Mucosa of descending colon (tissue), 3 donors: ENCODE results near the gene FIZ1. TPM values are rescaled to one million over a fixed set of nuclear protein-coding genes. Genes with fewer than 3 reads are reported as not detected.

Experiments
- ATAC-seq: fragments of 200-7000 bp; cut with Tn5 transposase; one replicate; pipeline ENCODE4 v1.9.1; 2020; ENCODE audit warnings: mild to moderate bottlenecking, moderate library complexity
- DNase-seq, 3 donors: peaks; one replicate each; pipeline ENCODE4 v3.0.0-alpha.2; 2020
- H3K36me3 ChIP-seq: fragments of 200-600 bp; one replicate; pipeline ENCODE4 v1.8.0; 2021; ENCODE audit warnings: low read depth, mild to moderate bottlenecking
- H3K4me1 ChIP-seq: fragments of 200-600 bp; one replicate; pipeline ENCODE4 v1.8.0; 2021; ENCODE audit warnings: low read depth, mild to moderate bottlenecking
- H3K4me3 ChIP-seq: fragments of 200-600 bp; one replicate; pipeline ENCODE4 v1.8.0; 2021; ENCODE audit warnings: mild to moderate bottlenecking
- H3K9me3 ChIP-seq: fragments of 200-600 bp; one replicate; pipeline ENCODE4 v1.8.0; 2021; ENCODE audit warnings: mild to moderate bottlenecking
- intact Hi-C, 2 donors: fragments of 100-400 bp; cut with DNase I in 1 of 2; cut with micrococcal nuclease in 1 of 2; formaldehyde crosslinking; loops; one replicate each; pipeline versions ENCODE4 v1.11.0 to v1.11.1; 2022; cut with DNase I, micrococcal nuclease
- total RNA-seq, 3 donors: library from RNA; stranded (reverse); fragmentation: NEBNext Ultra II Directional in 2 of 3; extraction: Animal tissue kit (Norgen Biotek cat#: 25700) in 2 of 3; gene quantifications; one replicate each; pipeline versions ENCODE4 v1.2.1 to v1.2.4, GENCODE V29; 2021 to 2023
- TF ChIP-seq, protein P1 (sequence below): fragments of 200-600 bp; IDR thresholded peaks from one replicate; pipeline ENCODE4 v1.8.0; 2022; ENCODE audit warnings: antibody characterized with exemption, mild to moderate bottlenecking
- donor health status: DM: no; HTN: no; CAD: no; lungs with moderate emphysema.
- donor health status: DM: no; HTN: no; CAD: no.
- donor health status: DM: no; HTN: yes; CAD: no.

The FIZ1 gene
- total RNA-seq, 3 donors from 2014 or later: 15.7 to 20.3 (median 20.0) TPM

GRCh38 chr19:55563261-55563690 is 36.0 kb downstream of the FIZ1 start:
- H3K4me1 ChIP-seq: peaks cover 3% of the 10 kb centered on the region
- H3K9me3 ChIP-seq: no peaks in the 10 kb centered on the region
- TF ChIP-seq, protein P1, sequence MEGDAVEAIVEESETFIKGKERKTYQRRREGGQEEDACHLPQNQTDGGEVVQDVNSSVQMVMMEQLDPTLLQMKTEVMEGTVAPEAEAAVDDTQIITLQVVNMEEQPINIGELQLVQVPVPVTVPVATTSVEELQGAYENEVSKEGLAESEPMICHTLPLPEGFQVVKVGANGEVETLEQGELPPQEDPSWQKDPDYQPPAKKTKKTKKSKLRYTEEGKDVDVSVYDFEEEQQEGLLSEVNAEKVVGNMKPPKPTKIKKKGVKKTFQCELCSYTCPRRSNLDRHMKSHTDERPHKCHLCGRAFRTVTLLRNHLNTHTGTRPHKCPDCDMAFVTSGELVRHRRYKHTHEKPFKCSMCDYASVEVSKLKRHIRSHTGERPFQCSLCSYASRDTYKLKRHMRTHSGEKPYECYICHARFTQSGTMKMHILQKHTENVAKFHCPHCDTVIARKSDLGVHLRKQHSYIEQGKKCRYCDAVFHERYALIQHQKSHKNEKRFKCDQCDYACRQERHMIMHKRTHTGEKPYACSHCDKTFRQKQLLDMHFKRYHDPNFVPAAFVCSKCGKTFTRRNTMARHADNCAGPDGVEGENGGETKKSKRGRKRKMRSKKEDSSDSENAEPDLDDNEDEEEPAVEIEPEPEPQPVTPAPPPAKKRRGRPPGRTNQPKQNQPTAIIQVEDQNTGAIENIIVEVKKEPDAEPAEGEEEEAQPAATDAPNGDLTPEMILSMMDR: no peak
- no peaks in the 10 kb centered on the region for H3K36me3 ChIP-seq
- DNase-seq (peak in 1 of 3 donors; percentile 28), ATAC-seq (peak; percentile 68)
- intact Hi-C loops: no loop called here
- H3K4me3 ChIP-seq: no peak overlapping the region

DNA sequence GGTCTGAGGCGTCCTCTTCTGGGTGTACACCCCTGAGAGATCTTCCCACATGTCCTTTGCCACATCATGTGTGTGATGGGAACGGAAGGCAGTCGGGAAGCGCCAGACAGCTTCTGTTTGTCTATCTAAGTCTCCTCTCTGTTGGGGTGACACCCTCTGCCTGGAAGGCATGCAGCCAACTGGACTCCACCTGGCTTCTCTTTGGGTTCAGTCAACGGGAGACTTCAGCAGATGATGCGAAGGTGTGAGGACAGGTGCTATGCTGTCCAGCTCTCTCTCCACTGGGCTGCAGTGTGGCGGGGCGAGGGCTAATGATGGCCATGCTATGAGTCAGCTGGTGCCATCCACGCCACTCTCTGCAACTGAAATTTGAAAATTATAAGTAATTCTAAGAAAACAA is 39.6 kb downstream of the FIZ1 start:
- no peaks in the 10 kb centered on the region for H3K36me3 ChIP-seq
- peaks cover 3% of the 10 kb centered on the region for H3K4me1 ChIP-seq
- ATAC-seq: no peak
- no peaks in the 10 kb centered on the region for H3K9me3 ChIP-seq
- no peak overlapping the region for H3K4me3 ChIP-seq
- peak in 1 of 3 donors; percentile 7 for DNase-seq
- TF ChIP-seq, protein P1: no peak
- intact Hi-C loops: no loop called here

DNA sequence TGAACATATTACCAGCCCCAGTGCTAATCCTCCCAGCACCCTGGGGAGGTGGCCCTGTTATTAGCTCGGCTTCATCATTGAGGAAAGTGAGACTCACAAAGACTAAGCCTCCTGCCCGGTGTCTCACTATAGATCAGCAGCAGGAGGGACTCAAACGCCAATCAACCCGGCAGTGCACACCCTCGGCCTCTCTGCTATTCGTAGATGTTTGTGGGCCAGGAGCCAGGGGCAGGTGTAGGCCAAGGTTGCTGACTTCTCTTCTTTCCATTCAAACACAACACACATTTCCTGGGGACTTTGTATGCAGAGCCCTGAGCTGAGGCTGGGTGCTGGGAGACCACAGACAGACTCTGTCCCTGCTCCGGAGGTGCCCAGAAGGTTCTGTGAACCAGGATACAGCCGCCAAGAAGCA is 44.6 kb downstream of the FIZ1 start:
- intact Hi-C loops: no loop called here
- no peak for ATAC-seq

DNA sequence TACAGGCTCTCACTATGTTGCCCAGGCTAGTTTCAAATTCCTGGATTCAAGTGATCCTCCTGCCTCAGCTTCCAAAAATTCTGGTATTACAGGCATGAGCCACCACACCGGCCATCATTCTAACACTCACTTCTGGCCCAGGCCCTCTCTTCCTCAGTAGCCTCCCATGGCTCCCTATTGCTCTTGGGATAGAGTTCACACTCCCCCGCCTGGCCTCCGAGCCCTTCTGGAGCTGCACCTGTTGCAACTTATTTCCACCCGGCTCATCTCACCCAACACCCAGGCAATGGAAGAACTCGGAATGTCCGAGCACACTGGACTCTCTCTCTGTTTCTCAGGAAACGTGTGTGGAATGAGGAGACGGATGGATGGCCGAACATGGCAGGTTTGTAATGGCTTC is 45.0 kb downstream of the FIZ1 start:
- DNase-seq (no peak), ATAC-seq (no peak)
- Histone ChIP-seq H3K36me3 (no peaks in the 10 kb centered on the region), H3K9me3 (no peaks in the 10 kb centered on the region), H3K4me3 (no peak overlapping the region), H3K4me1 (no peaks in the 10 kb centered on the region)
- TF ChIP-seq, protein P1: no peak
- intact Hi-C loops: no loop called here

More for the DNA sequence above, 44.6 kb downstream of the FIZ1 start:
- TF ChIP-seq, protein P1: no peak
- no peak for DNase-seq
- Histone ChIP-seq H3K4me3 (no peak overlapping the region), H3K4me1 (no peaks in the 10 kb centered on the region), H3K9me3 (no peaks in the 10 kb centered on the region), H3K36me3 (no peaks in the 10 kb centered on the region)

DNA sequence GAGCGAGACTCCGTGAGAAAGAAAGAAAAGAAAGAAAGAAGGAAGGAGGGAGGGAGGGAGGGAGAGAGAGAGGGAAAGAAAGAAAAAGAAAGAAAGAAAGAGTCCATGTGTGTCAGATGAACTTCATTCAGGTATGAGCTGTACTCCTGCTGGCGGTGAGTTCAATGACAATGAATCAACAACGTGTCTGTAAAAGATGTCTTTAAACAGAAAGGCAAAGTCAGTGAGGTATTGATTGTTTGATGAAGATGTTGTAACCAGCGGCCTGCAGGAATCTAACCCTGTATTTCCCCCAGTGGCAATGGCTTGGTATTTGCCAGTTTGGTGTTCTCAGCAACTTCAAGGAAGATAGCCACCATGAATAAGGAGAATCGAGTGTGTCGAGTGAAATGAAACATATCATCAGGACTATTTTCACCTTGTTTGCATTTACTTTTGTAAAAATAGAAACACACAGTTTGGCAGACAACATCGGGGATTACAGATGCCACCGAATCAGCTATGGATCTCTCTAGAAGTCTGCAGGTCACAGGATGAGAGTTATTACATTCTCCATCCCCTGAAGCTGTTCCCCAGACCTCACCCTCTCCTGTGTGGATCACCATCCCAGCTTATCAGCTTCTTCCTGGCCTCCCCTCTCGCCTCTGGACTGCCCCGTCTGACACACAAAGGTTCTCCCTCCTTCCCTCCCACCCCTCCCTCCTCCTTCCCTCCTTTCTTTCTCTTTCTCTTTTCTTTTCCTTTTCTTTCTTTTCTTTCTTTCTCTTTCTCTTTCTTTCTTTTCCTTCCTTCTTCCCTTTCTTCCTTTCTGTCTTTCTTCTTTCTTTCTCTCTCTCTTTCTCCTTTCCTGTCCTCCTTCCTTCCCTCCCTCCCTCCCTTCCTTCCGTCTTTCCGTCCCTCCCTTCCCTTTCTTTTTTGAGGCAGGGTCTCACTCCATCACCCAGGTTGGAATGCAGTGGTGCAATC is 45.8 kb downstream of the FIZ1 start:
- Histone ChIP-seq H3K9me3 (no peaks in the 10 kb centered on the region), H3K4me3 (no peak overlapping the region), H3K36me3 (no peaks in the 10 kb centered on the region), H3K4me1 (peaks cover 2% of the 10 kb centered on the region)
- ATAC-seq: no peak
- intact Hi-C loops: no loop called here
- TF ChIP-seq, protein P1: no peak
- DNase-seq: no peak
